Cardiac fibroblast (primary cell): Measurements from ENCODE around the gene MOV10L1.

Experiments used
- DNase-seq, 2 donors: peaks; one replicate each; pipeline versions ENCODE4 v3.0.0 to v3.0.0-alpha.2; 2010; ENCODE audit warnings: low read depth in 2 of 2
- H3K4me3 ChIP-seq, 2 donors: replicated peaks in 1 of 2; 1 replicate in 1 of 2; 2 replicates in 1 of 2; pipeline ENCODE4 v1.5.1; 2011; ENCODE audit warnings: low read depth in 2 of 2, low read length in 2 of 2, mild to moderate bottlenecking in 2 of 2, moderate library complexity in 1 of 2
- TF ChIP-seq, protein P1 (sequence below): IDR thresholded peaks from one replicate; pipeline ENCODE4 v1.5.1; 2011; ENCODE audit warnings: low read depth, mild to moderate bottlenecking, low read length, inconsistent platforms

Gene MOV10L1

DNA sequence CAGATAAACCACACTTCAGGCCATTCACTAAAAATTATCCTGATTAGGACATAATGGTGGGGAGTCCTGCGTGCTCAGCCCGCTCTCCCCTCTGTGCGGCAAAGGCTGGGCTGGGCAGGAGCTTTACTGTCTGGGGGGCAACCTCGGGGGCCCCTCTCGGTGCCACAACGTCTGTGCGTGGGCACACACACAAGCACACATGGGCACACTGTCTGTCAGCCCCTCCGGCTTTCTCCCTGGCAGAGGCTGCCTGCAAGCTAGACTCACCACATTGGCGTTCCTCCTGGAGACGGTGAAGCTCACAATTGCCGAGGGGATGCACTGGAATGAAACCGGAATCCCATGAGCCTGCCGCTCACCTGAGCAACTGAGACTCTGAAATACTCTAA is 9.7 kb upstream of the MOV10L1 start:
- DNase-seq: no peak
- TF ChIP-seq, protein P1, sequence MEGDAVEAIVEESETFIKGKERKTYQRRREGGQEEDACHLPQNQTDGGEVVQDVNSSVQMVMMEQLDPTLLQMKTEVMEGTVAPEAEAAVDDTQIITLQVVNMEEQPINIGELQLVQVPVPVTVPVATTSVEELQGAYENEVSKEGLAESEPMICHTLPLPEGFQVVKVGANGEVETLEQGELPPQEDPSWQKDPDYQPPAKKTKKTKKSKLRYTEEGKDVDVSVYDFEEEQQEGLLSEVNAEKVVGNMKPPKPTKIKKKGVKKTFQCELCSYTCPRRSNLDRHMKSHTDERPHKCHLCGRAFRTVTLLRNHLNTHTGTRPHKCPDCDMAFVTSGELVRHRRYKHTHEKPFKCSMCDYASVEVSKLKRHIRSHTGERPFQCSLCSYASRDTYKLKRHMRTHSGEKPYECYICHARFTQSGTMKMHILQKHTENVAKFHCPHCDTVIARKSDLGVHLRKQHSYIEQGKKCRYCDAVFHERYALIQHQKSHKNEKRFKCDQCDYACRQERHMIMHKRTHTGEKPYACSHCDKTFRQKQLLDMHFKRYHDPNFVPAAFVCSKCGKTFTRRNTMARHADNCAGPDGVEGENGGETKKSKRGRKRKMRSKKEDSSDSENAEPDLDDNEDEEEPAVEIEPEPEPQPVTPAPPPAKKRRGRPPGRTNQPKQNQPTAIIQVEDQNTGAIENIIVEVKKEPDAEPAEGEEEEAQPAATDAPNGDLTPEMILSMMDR: no peak
- no peak overlapping the region for H3K4me3 ChIP-seq

DNA sequence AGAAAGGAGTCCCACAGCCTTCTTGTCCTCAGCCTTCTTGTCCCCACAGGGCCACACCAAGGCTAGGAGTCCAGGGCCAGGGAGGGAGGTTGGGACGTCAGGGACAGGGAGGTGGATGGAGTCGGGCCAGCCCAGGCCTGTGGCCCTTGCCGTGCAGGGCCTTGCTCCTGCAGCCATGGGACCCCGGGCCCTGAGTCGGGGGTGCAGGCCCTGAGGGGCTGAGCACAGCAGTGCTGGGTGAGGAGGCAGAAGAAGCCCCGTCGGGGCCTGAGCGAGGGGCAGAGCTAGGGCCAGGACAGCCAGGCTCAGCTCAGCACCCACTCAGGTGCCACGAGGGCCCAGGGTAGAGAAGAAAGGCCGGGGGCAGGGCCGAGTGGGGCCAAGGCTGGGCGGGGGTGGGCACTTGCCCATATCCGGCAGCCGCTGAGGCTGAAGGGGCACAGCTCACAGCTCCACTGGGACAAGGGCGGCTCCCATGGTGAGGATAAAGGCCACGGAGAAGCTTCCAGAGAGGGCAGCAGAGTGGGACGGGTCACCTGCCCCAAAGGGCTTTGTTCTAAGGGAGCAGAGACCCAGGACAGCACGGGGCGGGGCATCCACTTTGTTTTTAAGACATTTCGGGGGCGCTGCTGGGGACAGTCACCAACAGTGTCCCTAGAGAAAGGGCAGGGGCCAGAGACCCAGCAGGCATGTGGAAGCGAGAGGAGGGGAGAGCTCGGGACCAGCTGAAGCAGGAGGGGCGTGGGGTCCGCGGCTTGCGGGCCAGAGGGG is 8.2 kb upstream of the MOV10L1 start:
- no peak for DNase-seq
- no peak overlapping the region for H3K4me3 ChIP-seq
- TF ChIP-seq, protein P1: no peak

DNA sequence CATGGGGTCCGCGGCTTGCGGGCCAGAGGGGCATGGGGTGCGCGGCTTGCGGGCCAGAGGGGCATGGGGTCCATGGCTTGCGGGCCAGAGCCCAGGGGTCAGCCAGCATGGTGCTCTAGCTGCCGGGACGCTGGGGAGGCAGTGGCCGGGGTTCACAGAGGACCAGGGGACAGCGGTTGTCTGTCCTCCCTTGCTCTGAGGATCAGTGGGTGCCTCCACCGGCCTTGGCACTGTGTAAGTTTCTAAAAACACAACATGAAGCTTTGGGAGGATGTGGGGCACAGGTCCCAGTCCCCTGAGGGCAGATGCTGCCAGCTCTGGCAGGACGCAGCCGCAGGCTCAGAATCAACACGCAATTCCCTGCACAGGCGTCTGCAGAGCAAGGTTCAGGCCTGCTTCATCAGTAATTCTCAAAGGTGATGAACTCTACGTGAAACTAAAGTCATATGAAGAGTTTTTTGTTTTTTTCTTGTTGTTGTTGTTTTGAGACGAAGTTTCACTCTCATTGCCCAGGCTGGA is 7.5 kb upstream of the MOV10L1 start:
- TF ChIP-seq, protein P1: no peak
- DNase-seq: no peak
- H3K4me3 ChIP-seq: no peak overlapping the region

DNA sequence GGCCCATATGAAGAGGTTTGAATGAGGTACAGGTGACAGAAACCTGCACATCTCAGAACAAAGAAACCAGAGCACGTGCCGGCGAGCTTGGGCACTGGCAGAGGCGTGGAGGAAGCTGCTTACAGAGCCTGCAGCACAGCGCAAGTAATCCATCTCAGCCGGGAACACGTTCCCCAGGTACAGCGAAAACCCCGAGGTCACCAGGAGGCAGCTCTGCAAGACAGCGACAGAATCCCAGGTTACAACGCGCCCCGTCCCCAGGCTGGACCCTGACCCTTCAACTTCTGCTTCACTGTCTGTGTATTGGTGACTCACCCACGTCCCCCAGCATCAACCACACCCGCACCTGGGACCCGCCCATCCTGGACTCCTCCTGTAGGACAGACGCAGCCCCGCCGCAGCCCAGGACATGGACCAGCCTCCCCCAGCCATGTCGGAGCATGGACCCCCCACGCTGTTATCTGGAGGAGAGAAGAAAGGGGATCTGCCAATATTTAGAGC is 6.8 kb upstream of the MOV10L1 start:
- TF ChIP-seq, protein P1: no peak
- DNase-seq: no peak
- H3K4me3 ChIP-seq: no peak overlapping the region

DNA sequence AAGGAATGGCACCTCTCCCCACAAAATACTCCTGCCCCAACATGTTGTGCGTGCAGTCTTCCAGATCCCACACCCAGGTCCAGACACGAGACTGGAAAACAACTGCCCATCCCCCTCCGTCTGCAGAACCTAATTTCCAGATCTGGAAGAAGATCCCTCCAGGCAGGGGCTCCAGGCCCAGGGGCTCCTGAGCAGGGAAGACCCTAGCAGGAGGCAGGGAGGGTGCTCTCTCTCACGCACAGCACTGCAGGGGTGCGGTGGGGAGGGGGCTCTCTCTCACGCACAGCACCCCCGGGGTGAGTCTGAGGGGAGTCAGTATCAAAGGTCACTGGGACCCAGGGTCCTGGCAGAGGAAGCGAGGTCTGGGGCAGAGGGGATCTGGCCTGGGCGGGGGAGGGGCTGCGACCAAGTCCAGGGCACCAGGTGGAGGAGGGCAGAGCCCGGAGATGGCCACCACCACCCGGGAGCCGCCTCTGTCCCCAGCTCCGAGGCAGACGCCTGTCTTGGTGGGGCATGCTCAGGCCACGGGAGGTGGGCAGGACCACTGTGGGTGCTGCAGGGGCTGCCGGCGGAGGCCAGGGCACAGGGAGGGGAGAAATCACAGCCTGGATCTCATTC is 6.2 kb upstream of the MOV10L1 start:
- DNase-seq: no peak
- H3K4me3 ChIP-seq: no peak overlapping the region
- TF ChIP-seq, protein P1: no peak

DNA sequence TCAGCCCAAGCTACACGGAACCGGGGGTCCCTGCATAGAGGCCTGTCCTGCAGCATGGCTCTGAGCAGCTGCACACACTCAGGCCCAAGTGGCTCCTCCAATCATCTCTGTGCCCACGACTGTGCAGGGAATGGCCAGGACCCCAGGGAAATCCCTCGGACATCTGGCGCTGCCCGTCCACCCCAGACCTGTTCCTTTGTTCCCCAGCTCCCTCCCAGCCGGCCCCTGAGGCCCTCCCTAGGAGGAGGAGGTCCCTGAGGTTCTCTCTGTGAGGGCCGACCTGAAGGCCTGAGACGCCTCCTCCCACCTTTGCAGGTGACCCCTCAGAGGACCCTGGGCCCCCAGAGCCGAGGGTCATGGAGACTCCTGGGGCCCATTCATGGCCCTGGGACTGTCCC is 5.7 kb upstream of the MOV10L1 start:
- TF ChIP-seq, protein P1: no peak
- DNase-seq: no peak
- no peak overlapping the region for H3K4me3 ChIP-seq
